ENCODE data around the gene DNAJC3.
"Not testable (repeated sequence)": the region's sequence is repeated elsewhere in the genome, so short reads cannot be mapped to it uniquely, and the experiment has no call there.

DNAJC3 gene

DNA sequence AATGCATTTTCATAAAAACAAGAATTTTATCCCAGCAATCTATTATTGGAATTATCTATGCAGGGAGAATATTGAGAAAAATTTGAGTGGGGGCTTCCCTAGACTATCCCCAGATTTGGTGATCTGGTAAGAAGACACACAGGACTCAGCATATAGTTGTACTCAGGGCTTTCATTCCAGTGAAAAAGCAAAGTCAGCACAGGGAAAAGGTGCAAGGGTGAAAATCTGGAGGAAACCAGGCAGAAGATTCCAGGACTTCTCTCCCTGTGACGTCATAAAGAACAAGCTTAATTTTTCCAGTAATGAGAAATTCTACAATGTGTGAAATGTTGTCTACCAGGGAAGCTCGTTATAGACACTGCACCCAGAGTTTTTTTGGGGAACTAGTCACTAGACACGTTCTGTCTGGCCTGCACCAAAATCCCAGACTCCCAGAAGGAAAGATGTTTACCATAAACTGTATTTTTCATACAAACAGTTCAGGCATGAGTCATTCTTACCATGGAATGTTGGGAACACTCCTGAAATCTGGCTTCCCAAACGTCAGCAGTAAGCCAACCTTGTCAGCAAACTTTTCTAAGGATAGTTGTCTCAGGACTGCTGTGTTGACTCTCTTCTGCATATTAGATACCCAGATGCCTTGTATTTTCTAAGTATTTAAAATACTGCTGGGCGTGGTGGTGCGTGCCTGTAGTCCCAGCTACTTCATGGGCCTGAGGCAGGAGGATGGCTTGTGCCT lies 107.4 kb downstream of the DNAJC3 start:
- peak; percentile 67 for DNase-seq

DNA sequence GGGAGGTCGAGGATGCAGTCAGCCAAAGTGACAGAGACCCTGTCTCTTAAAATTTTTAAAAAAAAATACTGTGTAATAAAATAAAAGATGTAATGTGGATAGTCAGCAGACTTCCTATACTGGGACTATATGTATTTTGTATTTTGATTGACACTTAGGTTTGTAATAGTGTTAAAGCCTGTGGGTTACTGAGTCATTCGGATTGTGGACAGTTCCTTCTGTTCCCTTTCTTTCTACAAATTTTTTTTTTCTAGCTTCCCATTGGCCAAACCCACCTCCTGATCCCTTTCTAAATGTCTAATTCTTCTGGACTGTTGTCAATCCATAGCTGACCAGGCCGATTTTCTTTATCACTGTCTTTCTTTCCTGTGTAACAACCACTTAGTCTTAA lies 108.0 kb downstream of the DNAJC3 start:
- DNase-seq, result no peak

DNA sequence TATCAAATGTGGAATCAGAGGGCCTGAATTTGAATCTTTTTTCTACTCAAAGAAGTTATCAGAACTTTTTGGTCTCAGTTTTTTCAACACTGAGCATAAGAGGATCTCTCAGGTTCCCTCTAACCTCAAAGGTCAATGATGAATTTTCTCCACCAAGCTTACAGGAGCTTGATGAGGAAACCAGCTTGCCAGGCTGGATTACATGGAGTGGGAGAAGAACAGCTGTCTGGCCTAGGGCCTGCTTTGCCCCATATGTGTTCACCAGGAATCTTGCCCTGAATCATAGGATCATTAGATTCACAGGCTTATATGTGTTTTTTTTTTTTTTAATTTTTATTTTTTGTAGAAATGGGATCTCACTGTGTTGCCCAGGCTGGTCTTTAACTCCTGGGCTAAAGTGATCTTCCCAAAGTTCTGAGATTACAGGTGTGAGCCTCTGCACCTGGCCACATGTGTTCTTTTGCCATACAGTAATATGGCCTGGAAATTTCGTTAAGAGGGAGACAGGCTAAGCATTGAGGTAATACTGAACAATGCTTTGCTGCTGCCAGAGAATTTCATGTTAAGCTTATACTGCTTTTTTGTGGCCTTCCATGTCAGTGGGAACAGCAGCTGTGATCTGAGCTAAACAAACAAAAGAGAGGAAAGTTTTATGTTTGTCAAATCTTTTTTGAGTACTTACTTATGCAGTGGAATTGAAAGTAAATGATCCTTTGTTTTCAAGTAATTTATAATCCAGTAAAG lies 110.6 kb downstream of the DNAJC3 start:
- no peak for DNase-seq

DNA sequence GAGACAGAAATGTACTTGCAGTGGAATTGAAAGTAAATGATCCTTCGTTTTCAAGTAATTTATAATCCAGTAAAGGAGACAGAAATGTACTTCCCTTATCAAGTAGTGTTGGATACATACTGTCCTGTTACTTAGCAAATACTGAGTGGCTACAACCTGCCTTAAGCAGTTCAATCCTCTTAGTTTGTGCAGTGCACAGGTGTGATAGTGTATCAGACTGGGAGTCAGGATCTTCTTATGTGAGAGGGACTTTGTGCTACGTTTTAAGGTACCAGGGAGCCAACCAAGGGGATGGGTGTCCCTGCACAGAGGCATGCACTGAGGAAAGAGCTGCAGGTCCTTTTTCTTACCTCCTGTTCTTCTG lies 111.1 kb downstream of the DNAJC3 start:
- no peak for DNase-seq

DNA sequence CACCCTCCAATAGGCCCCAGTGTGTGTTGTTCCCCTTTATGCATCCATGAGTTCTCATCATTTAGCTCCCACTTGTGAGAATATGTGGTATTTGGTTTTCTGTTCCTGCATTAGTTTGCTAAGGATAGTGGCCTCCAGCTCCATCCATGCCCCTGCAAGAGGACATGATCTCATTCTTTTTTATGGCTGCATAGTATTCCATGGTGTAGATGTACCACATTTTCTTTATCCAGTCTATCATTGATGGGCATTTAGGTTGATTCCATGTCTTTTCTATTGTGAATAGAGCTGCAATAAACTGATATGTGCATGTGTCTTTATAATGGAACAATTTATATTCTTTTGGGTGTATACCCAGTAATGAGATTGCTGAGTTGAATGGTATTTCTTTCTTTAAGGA lies 112.4 kb downstream of the DNAJC3 start:
- not testable (repeated sequence) for DNase-seq

DNA sequence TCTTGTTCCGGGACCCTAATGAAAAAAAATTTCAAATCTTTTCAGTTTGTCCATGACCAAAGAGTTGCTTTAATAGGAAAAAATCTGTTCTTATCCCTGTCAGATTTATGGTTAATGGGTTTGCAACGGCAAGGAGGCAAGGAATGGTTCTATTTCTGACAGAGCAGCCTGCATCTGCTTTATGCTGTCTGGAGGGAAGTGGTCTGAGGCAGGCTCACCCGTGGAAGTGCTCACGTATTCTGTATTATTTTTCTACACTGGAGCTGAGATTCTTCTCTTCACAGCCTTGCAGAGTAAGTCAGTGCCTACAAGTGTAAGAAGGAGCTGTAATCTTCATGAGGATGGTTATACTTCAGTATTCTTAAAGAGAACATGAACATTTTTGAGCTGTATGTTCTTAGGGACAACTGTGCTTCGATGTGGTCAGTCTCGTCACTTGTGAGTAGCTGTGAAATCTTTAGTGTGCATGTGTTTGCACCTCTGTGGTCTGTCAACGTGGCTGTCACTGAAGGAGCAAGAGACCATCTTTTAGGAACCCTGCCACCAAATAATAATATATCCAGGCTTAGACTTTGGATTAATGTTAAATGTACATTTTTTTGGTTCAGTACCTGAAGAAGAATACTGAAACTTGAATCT lies 114.3 kb downstream of the DNAJC3 start:
- DNase-seq, result no peak

DNA sequence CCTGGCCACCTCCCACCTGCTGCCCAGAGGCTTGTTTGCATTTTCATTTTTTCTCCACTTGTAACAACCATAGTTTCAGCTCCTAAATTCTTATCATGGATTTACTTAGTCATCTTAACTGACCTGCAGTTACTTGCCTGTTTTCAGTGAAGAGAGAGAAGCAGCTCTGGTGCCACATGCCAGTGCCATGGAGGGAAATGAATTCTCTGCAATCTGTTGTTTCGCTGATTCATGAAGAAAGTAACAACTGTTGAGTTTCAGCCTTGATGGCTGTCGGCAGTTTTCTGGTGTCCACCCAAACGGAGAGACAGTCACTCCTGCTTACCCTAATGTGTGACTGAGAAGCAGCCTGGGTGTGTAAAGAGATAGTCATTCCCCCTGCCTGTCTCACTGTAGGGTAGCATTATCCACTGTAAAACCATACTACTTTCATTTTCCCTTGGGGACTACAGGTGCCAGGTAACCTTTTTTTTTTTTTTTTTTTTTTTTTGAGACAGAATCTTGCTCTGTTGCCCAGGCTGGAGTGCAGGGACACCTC lies 116.1 kb downstream of the DNAJC3 start:
- no peak for DNase-seq

DNA sequence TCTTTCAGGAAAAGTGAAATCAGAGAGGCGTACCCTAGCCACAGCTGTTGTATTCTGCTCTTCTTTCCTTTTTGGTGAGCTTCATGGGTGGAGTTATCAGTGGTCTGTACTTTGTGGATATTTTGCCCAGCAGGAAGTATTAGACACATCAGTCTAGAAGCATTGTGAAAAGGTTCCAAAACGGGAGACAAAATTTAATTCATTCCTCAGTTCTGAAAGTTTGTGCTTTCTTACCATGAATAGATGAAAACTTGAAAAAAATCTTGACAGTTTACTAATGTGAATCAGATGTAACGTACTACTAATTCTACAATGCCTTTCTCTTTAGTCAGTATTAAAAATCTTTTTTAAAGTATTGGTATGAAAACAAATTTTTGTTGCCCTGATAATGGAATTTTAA lies 116.8 kb downstream of the DNAJC3 start:
- no peak for DNase-seq

DNA sequence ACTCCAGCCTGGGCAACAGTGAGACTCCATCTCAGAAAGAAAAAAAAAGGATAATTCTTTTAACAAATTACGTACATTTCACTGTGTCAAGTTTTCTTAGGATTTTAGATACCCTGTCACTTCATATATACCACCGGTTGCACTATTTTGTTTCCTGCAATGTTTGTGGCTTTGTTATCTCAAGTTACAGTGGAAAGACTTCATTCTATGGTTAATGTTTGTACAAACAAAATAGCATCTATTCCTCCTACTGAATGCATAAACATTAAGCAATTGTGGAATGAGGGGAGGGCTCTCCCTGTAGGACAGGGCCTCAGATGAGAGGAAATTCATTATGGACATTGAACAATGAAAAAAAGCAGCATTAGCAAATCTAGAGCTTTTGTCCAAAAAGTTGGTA lies 120.1 kb downstream of the DNAJC3 start:
- no peak for DNase-seq

DNA sequence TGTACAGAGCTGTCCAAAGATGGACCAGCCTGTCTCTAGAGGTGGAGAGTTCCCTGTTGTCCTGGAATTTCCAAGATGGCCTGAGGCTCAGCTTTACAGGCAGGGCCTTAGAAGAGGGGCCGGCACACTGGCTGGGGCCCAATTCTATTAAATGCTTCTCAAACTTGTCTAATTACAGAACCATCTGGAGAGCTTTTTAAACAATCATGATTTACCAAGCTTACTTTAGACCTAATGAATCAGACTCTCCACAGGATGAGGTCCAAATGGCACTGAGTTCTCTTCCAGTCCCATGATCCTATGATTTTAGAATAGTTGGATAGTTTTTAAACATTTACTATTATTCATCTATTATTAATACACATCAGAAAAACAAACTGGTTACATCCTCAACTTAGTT lies 123.5 kb downstream of the DNAJC3 start:
- no peak for DNase-seq

DNA sequence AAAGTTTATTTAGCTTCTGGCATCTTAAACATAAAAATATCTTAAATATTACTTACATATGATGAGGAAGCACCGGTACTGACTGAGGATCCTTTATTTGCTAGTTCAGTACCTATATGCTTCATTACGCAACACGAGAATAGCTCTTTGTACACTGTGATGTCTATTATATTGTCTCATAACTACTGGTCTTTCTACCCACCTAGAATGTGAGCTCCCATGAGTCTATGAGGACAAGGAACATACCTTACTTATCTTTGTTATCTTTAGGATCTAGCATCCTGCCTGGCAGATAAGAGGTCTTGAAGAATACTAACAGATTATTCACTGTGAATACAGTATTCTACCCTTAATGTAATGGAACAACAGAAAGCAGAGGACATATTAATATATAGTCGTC lies 124.9 kb downstream of the DNAJC3 start:
- DNase-seq, result no peak

DNA sequence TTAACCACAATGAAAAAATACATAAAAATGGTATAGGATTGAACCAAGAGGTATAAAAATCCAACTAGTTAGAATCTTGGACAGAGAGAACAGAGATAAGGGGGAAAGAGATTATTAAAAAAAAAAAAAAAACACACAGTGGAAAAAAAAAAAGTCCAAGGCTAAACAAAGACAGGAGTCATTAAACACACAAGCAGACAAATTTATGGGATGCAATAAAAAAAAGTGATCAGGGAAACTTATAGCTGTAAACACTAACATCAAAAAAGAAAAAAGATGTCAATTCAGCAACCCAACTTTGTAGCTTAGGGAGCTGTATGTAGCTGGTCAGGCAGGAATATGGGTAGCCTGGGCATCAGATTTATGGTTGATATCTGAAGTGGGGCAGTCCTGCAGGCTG lies 129.0 kb downstream of the DNAJC3 start:
- no peak for DNase-seq

DNA sequence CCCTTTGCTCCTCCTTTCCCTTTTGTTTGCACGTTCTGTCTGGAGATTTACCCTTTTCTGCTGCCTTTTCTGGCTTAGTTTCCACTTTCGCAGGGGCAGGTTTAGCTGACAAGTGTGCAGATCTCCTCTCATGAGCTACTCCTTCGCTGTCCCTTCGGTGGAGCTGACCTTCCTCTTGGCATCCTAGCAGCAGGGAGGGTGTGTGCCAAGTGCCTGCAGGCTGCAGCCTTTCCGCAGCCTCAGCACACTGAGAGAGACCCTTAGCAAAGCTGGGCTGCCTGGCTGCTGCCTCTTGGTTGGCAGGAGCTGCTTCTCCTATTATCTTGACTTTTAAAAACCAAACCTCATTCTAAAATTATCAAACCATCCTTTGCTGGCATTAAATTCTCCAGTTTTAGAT lies 132.5 kb downstream of the DNAJC3 start:
- no peak for DNase-seq

DNA sequence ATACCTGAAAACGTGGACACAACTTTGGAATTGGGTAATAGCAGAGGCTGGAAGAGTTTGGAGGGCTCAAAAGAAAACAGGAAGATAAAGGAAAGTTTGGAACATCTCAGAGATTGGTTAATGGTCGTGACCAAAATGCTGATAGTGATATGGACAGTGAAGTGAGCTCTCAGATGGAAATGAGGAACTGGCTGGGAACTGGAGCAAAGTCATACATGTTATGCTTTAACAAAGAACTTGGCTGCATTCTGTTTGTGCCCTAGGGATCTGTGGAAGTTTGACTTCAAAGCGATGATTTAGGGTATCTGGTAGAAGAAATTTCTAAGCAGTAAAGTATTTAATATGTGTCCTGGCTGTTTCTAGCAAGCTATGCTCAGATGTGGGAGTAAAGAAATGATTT lies 136.2 kb downstream of the DNAJC3 start:
- DNase-seq, result no peak

DNA sequence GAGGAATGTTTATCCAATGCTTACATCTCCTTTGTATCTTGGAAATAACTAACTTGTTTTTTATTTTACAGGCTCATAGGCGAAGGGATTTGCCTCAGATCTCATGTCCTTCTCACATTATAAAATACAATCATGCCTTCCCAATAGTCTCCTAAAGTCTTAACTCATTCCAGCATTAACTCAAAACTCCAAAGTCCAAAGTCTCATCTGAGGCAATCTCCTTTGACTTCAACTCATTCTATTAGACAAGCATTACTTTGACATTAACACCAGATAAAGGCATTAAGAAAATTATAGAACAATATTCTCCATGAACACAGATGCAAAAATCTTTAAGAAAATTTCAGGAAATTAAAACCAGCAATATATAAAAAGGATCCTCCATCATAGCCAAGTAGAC lies 137.6 kb downstream of the DNAJC3 start:
- DNase-seq, result no peak

DNA sequence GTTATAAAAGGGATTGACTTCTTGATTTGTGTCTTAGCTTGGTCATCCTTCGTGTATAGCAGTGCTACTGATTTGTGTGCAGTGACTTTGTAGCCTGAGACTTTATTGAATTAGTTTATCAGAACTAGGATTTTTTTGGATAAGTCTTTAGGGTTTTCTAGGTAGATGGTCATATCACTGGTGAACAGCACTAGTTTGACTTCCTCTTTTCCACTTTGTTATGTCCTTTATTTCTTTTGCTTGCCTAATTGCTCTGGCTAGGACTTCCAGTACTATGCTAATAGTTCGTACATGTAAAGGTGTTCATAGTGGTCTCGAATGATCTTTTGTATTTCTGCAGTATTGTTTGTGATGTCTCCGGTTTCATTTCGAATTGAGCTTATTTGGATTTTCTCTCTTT lies 145.4 kb downstream of the DNAJC3 start:
- no peak for DNase-seq

DNA sequence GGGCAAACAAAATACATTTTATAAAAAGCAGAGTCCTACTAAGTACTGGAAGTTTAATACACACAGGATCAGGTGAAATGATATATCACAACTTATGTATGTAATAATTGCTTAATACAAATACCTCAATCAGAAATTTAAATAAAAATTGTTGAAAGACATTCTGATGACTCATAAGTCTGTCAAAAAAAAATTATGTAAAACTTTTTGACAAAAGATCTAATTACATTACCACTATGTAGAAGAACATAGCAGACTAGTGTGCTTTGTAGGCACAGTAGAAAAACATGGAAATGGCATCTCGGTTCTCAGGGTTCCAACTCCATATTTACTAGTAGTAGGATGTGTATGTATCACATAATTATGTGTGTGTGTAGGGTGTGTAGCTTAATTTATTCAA lies 156.2 kb downstream of the DNAJC3 start:
- no peak for DNase-seq

DNA sequence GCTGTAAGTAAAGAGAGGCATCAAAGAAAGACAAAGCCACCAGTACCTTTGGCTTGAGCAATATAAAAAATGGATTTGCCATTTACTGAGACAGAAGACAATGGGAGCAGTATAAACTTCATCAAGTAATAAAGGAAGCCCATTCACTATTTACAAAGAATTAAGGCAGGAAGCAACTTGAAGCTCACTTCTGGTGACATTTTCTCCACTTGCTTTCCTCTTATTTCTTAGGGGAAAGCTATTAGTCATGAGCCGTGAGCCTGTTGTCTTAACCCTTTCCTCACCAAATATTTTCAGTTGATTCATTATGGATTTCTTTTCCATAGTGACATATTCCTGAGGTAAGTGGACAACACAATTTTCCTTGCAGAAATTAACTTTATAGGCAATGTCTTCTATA lies 156.8 kb downstream of the DNAJC3 start:
- DNase-seq, result no peak

DNA sequence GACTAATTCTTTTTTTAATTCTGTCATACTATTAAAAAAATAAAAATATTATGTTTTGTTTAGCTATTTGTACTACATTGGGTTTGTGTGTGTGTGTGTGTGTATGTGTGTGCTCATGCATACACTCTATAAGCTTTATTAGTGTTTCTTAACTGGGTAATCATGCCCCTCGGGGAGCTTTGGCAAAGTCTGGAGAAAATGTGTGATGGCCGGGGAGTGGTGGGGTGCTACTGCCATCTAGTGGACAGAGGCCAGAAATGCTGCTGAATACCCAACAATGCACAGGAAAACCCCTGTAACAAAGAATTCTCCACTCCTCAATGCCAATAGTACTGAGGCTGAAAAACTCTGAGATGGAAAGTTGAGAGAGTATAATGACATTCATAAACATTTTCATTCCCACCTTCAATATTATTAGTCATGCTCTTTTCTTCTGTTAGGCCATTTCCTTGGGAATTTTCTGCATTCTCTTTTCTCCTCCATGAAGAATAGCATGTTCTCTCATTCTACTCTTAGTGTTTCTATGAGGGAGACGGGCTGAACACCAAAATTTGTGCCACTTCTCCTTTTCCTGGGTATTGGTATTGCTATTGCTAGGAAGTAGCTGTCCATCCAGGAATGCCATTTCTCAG lies 157.3 kb downstream of the DNAJC3 start:
- peak; percentile 77 for DNase-seq

DNA sequence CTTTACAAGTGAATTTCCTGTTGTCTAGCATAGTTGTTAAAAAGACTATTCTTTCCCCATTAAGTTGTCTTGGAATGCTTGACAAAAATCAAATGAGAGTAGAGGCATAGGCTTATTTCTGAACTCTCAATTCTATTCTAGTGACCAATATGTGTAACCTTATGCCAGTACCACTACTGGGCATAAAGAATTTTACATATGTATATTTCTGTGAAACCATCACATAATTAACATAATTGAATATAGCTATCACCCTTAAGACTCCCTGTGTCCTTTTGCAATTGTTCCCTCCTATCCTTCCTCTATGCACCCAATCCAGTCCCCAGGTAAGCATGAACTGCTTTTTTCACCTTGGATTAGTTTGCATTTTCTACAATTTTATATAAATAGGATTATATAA lies 165.0 kb downstream of the DNAJC3 start:
- no peak for DNase-seq

DNA sequence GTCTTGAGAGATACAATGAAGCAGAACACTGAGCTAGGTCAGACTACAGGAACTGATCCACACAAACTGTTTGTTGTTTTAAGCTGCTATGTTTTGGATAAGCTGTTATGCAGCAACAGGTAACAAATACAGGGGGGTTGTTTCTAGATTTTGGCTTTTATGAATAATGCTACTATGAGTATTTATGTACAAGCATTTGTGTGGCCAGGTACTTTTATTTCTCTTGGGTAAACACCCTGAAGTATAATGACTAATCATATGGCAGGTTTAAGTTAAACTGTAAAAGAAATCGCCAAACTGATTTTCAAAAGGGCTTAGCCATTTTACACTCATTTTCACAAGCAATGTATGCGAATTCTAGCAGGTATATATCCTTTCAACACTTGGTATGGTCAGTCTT lies 166.0 kb downstream of the DNAJC3 start:
- DNase-seq, result no peak

All from islet precursor cell (in vitro differentiated cells).